Stimulated activated naive CD8-positive, alpha-beta T cell treated with anti-CD3 and anti-CD28 coated beads, Interleukin-15, amount 100 ng/mL, for 72 hours (primary cell): ENCODE data around the gene PPP1R3A.

ENCODE experiments used
- ATAC-seq: fragments of 150-1000 bp; cut with Tn5 transposase; 2 replicates; pipeline ENCODE4 v1.10.0; 2021; ENCODE audit warnings: mild to moderate bottlenecking, moderate library complexity
- DNase-seq, 2 donors: peaks; one replicate each; pipeline ENCODE4 v3.0.0; 2021 to 2022
- H3K27ac Mint-ChIP-seq, 2 donors: one replicate each; pipeline ENCODE4 v1.8.0; 2022; ENCODE audit warnings: mild to moderate bottlenecking in 2 of 2, mixed read lengths in 2 of 2, moderate library complexity in 2 of 2
- H3K27me3 Mint-ChIP-seq: one replicate; pipeline ENCODE4 v1.8.0; 2022; ENCODE audit warnings: mixed read lengths
- H3K4me1 Mint-ChIP-seq: one replicate; pipeline ENCODE4 v1.8.0; 2022; ENCODE audit warnings: mild to moderate bottlenecking, mixed read lengths
- H3K4me3 Mint-ChIP-seq, 2 donors: one replicate each; pipeline ENCODE4 v1.8.0; 2022; ENCODE audit warnings: mild to moderate bottlenecking in 2 of 2, mixed read lengths in 2 of 2, moderate library complexity in 1 of 2
- H3K9me3 Mint-ChIP-seq, 2 donors: one replicate each; pipeline ENCODE4 v1.8.0; 2022; ENCODE audit warnings: mixed read lengths in 2 of 2

Gene PPP1R3A

DNA sequence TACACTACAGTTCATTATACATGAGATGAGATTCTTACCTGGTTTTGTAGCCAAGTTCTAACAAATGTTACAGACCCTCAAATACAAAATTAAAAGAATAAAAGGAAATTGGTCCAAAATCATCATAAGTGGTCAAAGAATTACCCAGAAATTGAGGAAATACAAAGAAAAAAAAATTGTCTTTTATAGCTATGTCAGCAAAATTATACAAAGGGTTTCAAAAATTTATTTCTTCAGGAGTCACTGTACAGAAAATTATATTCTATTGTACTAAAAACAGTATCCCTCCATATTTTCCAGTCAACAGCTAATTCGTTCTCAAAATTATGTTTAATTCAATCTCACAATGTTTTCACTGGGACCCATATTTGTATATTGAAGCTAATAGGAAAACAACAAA lies 14.3 kb downstream of the PPP1R3A start:
- H3K4me3 Mint-ChIP-seq, result no peak overlapping the region
- no peak for ATAC-seq

DNA sequence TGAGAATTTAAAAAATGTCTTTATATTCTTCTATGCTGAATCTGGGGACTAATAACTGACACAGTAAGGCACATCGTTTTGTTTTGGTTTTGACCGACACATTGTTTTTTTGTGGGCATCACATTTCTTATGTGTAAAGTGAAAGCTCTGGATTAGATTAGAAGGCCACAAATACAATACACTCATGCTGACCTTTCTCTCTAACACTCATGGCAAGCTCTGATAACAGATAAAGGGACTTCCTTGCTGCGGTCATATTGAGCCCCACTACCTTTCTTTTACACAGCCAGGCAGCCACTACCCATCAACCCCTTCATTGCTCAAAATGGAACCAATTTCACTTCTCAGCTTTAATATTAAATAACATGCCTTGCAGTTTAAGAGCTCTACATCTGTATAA lies 26.0 kb downstream of the PPP1R3A start:
- Mint-ChIP-seq H3K27ac (no peak overlapping the region), H3K4me3 (no peak overlapping the region), H3K9me3 (peaks cover 0 to 5% of the 10 kb centered on the region in 2 donors), H3K27me3 (no peaks in the 10 kb centered on the region), H3K4me1 (no peaks in the 10 kb centered on the region)
- no peak for DNase-seq
- ATAC-seq, result no peak

More for the DNA sequence above, 14.3 kb downstream of the PPP1R3A start:
- no peaks in the 10 kb centered on the region for H3K27me3 Mint-ChIP-seq
- no peak for DNase-seq
- no peak overlapping the region for H3K27ac Mint-ChIP-seq
- H3K9me3 Mint-ChIP-seq, result no peaks in the 10 kb centered on the region
- H3K4me1 Mint-ChIP-seq, result no peaks in the 10 kb centered on the region

DNA sequence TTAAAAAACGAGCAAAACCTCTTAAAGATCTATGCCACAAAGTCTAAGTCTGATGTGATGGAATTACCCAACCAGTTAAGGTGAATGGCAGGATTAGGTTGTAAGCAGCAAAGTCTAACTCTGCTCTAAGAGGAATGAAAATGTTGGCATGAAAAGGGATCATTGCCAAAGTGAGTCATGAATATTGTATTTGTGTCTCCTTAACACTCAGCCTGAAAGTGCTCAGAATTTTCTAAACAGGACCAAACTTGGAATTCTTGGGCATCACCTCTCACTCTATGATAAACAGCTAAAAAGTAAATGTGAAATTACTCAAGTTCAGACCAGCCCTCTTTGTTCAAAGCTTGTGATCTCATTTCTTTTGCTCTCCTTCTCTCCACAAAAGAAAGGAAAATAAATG lies 27.0 kb downstream of the PPP1R3A start:
- Mint-ChIP-seq H3K27me3 (no peaks in the 10 kb centered on the region), H3K4me1 (no peaks in the 10 kb centered on the region), H3K27ac (no peak overlapping the region), H3K9me3 (peaks cover 0 to 5% of the 10 kb centered on the region in 2 donors), H3K4me3 (no peak overlapping the region)
- DNase-seq (no peak), ATAC-seq (no peak)

DNA sequence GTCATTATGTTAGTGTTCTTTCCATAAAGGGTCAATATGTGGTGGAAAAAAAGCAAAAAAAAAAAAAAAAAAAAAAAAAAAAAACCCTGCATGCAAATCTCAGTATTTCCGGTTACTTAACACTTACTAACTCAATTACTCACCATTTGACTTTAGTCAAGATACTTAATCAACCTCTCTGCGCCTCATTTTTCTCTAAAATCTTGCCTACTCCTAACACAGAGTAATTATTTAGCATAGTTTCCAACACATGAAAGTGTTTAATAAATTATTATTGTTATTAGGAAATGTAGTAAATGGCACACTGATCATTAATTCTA lies 27.8 kb downstream of the PPP1R3A start:
- no peaks in the 10 kb centered on the region for H3K27me3 Mint-ChIP-seq
- no peak overlapping the region for H3K27ac Mint-ChIP-seq
- ATAC-seq (no peak), DNase-seq (no peak)
- peaks cover 0 to 5% of the 10 kb centered on the region in 2 donors for H3K9me3 Mint-ChIP-seq
- no peaks in the 10 kb centered on the region for H3K4me1 Mint-ChIP-seq
- no peak overlapping the region for H3K4me3 Mint-ChIP-seq

DNA sequence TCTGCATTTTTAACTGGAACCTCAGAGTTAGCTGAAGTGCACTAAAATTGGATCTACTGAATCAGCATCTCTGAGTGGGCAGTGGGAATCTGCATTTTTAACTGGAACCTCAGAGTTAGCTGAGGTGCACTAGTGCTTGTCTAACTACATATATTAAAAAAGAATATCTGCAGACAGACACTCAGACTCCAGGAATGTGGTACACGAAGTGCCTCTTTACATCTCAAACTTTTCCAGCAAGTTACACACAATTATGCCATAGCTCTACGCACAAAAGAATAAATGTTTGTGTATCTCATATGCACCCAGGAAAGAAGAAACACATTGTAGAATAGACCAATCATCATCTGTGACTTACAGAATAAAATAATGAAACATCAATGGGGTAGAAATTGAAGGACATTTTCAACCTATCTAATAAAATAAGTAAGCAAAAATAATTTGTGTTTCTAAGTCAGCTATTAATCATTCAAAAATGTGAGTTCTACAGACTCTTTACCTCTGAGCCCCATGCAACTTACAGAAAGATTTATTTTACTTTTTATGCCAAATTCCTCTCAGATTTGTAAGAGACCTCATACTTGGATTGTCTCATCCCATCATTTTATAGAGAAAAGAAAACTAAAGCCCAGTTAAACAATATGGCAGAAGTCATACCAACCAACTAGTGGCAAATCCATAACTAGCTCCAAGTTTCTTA lies 28.3 kb downstream of the PPP1R3A start:
- DNase-seq, result no peak
- Mint-ChIP-seq H3K27ac (no peak overlapping the region), H3K4me3 (no peak overlapping the region), H3K9me3 (peaks cover 0 to 5% of the 10 kb centered on the region in 2 donors), H3K4me1 (no peaks in the 10 kb centered on the region), H3K27me3 (no peaks in the 10 kb centered on the region)
- no peak for ATAC-seq

DNA sequence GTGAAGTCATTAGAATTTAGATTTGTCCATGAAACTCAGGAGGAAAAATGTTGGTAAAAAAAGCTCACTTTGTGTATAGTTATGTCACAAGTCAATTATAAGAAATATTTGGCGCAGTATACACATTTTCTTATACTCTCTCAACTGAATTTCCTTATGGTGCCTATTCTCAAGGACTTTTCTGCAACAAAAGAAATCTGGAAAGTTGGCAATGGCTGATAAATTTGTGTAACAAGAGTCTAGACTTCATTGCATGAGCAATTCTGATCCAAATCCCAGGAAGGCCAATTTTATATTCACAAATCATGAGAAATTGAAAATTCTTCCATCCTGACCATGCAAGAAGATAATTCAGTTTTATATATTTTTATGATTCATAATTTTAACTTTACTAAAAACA lies 35.7 kb downstream of the PPP1R3A start:
- Mint-ChIP-seq H3K27me3 (no peaks in the 10 kb centered on the region), H3K27ac (no peak overlapping the region), H3K9me3 (peaks cover 14% of the 10 kb centered on the region in 2 donors), H3K4me1 (no peaks in the 10 kb centered on the region), H3K4me3 (no peak overlapping the region)
- no peak for DNase-seq
- no peak for ATAC-seq

DNA sequence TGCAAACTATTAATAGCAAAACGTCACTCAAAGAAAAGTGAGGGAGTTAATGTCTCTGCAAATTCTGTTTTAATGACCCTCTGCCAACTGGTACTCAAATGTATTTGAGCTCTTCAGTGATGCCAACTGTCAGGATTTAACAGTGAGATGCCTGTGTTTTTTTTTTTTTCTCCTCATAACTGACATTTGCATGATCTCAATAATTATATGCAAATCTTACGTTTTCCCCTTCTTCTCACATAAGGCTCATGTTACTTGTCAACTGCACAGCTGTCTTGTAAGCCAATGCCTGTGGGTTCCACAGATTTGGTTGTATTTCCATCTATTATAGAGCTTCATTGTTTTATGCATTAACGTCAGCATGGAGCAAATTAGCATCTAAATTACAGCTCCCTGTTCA lies 38.2 kb downstream of the PPP1R3A start:
- H3K4me1 Mint-ChIP-seq, result no peaks in the 10 kb centered on the region
- H3K27me3 Mint-ChIP-seq, result no peaks in the 10 kb centered on the region
- H3K27ac Mint-ChIP-seq, result no peak overlapping the region
- H3K4me3 Mint-ChIP-seq, result no peak overlapping the region
- peaks cover 12 to 14% of the 10 kb centered on the region in 2 donors for H3K9me3 Mint-ChIP-seq
- no peak for ATAC-seq
- DNase-seq, result no peak

DNA sequence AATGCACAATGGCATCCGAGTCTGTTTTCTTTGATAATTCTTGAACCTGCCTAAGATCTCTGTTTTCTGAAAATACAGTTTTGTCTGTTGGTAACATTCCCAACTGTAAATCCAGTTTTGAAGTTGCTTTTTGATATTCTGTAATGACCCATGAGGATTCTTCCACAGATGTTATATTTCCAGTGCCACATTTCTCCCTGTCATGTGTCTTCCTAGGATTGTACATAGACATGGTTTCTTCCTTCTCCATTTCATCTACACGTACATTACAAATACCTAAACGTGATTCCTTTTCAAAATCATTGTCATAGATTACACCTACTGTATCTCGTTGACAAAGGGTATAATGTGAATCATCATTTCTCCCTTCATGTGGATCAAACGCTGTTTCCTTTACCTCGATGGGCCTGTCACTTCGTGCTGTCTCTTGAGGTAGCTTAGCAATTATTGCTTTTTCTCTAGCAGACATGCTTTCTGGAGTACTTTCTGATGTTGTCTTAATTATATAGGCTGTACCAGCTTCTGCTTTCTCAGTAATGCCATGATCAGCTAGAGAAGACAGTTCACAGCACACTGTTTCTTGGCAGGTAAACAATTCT lies 40.3 kb downstream of the PPP1R3A start:
- Mint-ChIP-seq H3K9me3 (peaks cover 12 to 14% of the 10 kb centered on the region in 2 donors), H3K4me3 (no peak overlapping the region), H3K27ac (no peak overlapping the region), H3K27me3 (no peaks in the 10 kb centered on the region), H3K4me1 (no peaks in the 10 kb centered on the region)
- DNase-seq (no peak), ATAC-seq (no peak)

DNA sequence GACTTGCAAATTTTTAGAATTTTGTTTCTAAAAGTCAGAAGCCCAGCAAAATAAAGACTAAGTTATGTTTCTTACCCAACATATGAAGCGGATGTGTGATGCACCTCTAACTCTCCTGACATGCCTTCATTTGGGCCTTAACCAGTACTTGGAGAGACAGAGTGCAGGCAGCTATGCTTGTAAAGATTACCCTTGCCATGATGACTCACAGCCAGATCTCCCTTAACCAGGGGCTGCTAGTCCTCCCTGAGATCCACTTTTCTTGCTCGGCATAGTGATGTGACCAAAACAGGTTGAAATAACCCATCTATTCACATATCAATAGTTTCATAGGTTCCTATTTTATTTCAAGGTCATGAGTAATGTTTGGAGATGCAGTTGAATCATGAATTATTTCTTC lies 43.6 kb downstream of the PPP1R3A start:
- H3K27me3 Mint-ChIP-seq, result no peaks in the 10 kb centered on the region
- DNase-seq (no peak), ATAC-seq (no peak)
- H3K4me3 Mint-ChIP-seq, result no peak overlapping the region
- peaks cover 14 to 20% of the 10 kb centered on the region in 2 donors for H3K9me3 Mint-ChIP-seq
- no peak overlapping the region for H3K27ac Mint-ChIP-seq
- H3K4me1 Mint-ChIP-seq, result no peaks in the 10 kb centered on the region

DNA sequence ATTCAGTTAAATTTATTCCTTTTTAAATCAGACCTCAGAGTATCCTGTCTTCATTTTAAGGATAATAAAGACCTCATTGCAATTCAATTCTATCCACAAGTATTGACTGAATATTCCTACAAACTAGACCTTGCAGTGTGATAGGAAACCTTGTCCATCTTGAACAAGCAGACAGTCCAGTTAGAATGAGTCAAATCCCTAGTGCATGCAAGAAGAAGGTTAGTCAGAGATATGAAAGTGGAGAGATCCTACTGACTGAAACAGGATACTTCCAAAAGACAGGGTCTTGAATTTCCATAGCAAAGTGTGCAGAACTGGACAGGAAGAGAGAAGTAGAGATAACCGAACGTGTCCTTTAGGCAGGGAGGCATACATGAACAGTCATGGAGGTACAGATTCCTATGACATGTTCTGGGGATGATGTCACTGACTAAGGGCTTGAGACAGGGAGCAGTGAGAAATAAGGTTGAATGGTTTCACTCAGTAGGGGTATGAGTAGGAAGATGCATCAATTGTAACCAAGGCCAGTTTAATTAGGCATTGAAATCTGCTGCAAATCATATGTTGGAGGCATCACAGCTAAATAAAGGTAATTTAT lies 45.2 kb downstream of the PPP1R3A start:
- no peak overlapping the region for H3K27ac Mint-ChIP-seq
- ATAC-seq (no peak), DNase-seq (no peak)
- peaks cover 6 to 15% of the 10 kb centered on the region in 2 donors for H3K9me3 Mint-ChIP-seq
- H3K4me3 Mint-ChIP-seq, result no peak overlapping the region
- H3K4me1 Mint-ChIP-seq, result no peaks in the 10 kb centered on the region
- H3K27me3 Mint-ChIP-seq, result no peaks in the 10 kb centered on the region

DNA sequence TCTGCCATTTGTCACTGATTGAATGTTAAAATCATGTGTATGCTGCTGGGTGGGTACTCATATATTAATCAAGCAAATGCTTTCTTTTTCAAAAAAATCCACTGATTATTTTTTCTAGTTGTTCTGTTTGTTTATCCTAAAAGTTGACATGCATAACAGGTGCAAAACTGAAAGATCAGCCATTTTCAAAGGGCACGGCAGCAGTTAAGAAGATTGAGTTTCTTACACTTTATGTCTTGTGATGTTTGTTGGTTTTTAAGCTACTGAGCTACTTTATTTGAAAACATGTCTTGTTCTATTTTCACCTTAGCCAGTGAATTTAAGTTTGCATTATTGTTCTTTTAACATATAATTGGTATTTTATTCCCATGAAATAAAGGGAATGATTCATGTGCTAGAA lies 45.8 kb downstream of the PPP1R3A start:
- H3K4me1 Mint-ChIP-seq, result no peaks in the 10 kb centered on the region
- ATAC-seq (no peak), DNase-seq (no peak)
- H3K27me3 Mint-ChIP-seq, result no peaks in the 10 kb centered on the region
- H3K4me3 Mint-ChIP-seq, result no peak overlapping the region
- H3K9me3 Mint-ChIP-seq, result peaks cover 0 to 13% of the 10 kb centered on the region in 2 donors
- H3K27ac Mint-ChIP-seq, result no peak overlapping the region

DNA sequence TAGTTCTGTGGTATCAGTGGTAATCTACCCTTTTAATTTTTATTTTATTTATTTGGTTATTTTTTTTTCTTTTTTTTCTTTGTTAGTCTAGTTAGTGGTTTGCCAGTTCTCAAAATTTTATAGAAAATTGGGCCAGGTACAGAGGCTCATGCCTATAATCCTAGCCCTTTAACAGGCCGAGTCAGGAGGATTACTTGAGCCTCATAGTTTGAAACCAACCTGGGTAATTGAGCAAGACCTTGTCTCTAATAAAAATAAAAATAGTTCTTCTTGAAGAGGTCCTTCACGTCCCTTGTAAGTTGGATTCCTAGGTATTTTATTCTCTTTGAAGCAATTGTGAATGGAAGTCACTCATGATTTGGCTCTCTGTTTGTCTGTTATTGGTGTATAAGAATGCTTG lies 51.5 kb downstream of the PPP1R3A start:
- Mint-ChIP-seq H3K9me3 (peaks cover 0 to 8% of the 10 kb centered on the region in 2 donors), H3K27ac (no peak overlapping the region), H3K4me1 (no peaks in the 10 kb centered on the region), H3K27me3 (no peaks in the 10 kb centered on the region), H3K4me3 (no peak overlapping the region)
- ATAC-seq, result no peak
- DNase-seq, result no peak

DNA sequence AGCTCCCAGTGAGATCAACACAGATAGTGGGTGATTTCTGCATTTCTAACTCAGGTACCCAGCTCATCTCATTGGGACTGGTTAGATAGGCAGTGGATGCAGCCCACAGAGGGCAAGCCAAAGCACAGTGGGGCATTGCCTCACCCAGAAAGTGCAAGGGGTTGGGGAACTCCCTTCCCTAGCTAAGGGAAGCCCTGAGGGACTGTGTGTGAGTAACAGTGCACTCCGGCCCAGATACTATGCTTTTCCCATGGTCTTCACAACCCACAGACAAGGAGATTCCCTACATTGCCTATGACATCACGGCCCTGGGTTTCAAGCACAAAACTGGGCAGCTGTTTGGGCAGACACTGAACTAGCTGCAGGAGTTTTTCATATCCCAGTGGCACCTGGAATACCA lies 62.8 kb downstream of the PPP1R3A start:
- H3K9me3 Mint-ChIP-seq, result peaks cover 17 to 25% of the 10 kb centered on the region in 2 donors
- no peaks in the 10 kb centered on the region for H3K4me1 Mint-ChIP-seq
- no peak overlapping the region for H3K4me3 Mint-ChIP-seq
- no peaks in the 10 kb centered on the region for H3K27me3 Mint-ChIP-seq
- ATAC-seq (no peak), DNase-seq (no peak)
- H3K27ac Mint-ChIP-seq, result no peak overlapping the region

DNA sequence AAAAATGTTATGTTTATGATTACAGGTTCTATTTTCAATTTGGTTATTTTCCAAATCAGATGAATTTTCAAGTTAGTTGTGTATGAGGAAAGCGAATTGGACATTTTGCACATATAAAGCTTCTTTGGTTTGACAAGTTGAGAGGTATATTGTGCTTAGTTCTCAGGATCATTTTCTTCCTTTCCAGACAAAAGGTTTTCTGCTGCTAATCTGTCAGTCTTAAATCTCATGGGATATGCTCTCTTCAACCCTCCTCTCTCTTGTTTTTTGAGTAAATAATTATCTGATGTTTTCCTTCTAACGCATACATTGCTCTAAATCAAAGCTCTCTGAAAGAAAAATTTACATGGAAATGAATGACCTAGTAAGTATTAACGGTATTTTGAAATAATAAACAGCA lies 77.9 kb downstream of the PPP1R3A start:
- H3K27me3 Mint-ChIP-seq, result no peaks in the 10 kb centered on the region
- H3K4me1 Mint-ChIP-seq, result no peaks in the 10 kb centered on the region
- ATAC-seq, result no peak
- H3K27ac Mint-ChIP-seq, result no peak overlapping the region
- DNase-seq, result no peak
- no peak overlapping the region for H3K4me3 Mint-ChIP-seq
- H3K9me3 Mint-ChIP-seq, result peaks cover 0 to 5% of the 10 kb centered on the region in 2 donors

DNA sequence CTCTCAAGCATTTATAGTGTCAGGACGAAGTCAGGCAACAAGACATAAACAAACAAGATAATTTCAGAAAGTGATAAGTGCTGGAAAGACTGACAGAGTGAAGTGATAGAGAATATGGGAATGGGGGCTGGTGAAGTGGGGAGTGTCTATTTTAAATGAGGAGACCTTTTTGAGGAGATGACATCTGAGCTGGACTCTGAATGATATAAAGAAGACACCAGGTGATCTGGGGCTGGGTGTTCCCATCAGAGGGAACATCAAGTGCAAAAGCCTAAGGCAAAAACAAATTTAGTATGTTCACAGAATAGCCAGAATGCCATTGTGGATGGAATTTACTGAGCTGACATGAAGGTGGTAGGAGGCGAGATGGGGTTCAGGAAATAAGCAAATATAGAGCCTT lies 83.4 kb downstream of the PPP1R3A start:
- no peaks in the 10 kb centered on the region for H3K4me1 Mint-ChIP-seq
- no peak overlapping the region for H3K4me3 Mint-ChIP-seq
- no peak for DNase-seq
- H3K9me3 Mint-ChIP-seq, result peaks cover 0 to 5% of the 10 kb centered on the region in 2 donors
- no peak overlapping the region for H3K27ac Mint-ChIP-seq
- H3K27me3 Mint-ChIP-seq, result no peaks in the 10 kb centered on the region
- ATAC-seq, result no peak

DNA sequence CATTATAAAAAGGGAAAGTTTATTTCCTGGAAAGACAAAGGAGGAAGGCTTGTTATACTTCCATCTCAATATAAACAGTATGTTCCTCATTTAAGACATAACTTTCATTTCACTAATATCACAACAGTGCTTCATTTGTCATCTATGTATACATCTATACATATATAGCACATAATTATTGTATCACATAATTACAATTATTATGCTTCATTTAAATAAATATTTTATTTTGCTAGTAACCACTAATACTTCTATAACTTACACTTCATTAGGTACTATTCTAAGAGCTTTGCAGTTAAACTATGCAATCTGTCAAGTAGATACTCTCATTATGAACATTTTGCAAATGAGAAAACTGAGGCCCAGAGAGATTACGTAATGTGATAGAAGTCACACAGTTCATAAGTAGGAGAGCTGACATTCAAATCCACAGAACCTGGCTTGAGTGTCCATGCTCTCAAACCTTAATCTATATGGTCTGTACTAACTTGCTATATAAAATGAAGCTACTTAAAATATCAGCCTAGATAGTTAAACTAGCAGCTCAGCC lies 86.5 kb downstream of the PPP1R3A start:
- DNase-seq (no peak), ATAC-seq (no peak)
- H3K27ac Mint-ChIP-seq, result no peak overlapping the region
- peaks cover 0 to 8% of the 10 kb centered on the region in 2 donors for H3K9me3 Mint-ChIP-seq
- no peaks in the 10 kb centered on the region for H3K27me3 Mint-ChIP-seq
- H3K4me1 Mint-ChIP-seq, result no peaks in the 10 kb centered on the region
- H3K4me3 Mint-ChIP-seq, result no peak overlapping the region
